ENCODE measurements around the gene ZNF644.

Gene ZNF644

GRCh38 chr1:90881034-90881433 lies 140.8 kb downstream of the ZNF644 start:
- no peak for TF ChIP-seq CTCF (IDR thresholded peaks at IDR 0.05; ENCODE audit: extremely low read depth, insufficient read depth, missing control alignments)
- DNase-seq (ENCODE audit: low spot score), result no peak
- in situ Hi-C loops (cut with MboI; ENCODE audit: low pct_unique_long_range_greater_than_20kb, low sequenced_read_pairs, unreplicated experiment), result no loop called here

GRCh38 chr1:90879281-90879680 lies 142.6 kb downstream of the ZNF644 start:
- in situ Hi-C loops (cut with MboI; ENCODE audit: low pct_unique_long_range_greater_than_20kb, low sequenced_read_pairs, unreplicated experiment), result no loop called here

DNA sequence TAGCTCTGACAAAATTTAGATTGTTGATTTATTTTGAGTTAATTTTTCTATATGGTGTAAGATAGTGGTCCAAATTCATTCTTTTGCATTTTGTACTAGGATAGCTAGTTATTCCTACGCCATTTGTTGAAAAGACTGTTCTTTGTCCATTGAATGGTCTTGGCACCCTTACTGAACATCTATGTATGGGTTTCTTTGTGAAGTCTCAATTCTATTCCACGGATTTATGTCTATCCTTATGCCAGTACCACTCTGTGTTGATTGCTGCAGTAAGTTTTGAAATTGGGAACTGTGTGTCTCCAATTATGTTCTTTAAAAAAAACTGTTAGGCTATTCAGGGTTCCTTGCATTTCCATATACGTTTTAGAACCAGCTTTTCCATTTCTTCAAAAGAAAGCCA lies 145.7 kb downstream of the ZNF644 start:
- TF ChIP-seq CTCF (IDR thresholded peaks at IDR 0.05; ENCODE audit: extremely low read depth, insufficient read depth, missing control alignments), result no peak
- no peak for DNase-seq (ENCODE audit: low spot score)
- in situ Hi-C loops (cut with MboI; ENCODE audit: low pct_unique_long_range_greater_than_20kb, low sequenced_read_pairs, unreplicated experiment), result no loop called here

More at GRCh38 chr1:90879281-90879680, 142.6 kb downstream of the ZNF644 start:
- TF ChIP-seq CTCF (IDR thresholded peaks at IDR 0.05; ENCODE audit: extremely low read depth, insufficient read depth, missing control alignments), result no peak
- DNase-seq (ENCODE audit: low spot score), result no peak
